ENCODE measurements around the gene OGDHL.

GRCh38 chr10:49749556-49750491 lies 12.3 kb downstream of the OGDHL start:
- no peak for TF ChIP-seq EP300 (conservative IDR thresholded peaks at IDR 0.05; ENCODE audit: poor library complexity, severe bottlenecking)
- TF ChIP-seq CTCF (IDR thresholded peaks at IDR 0.05; ENCODE audit: poor library complexity, severe bottlenecking): no peak
- TF ChIP-seq RAD21 (conservative IDR thresholded peaks at IDR 0.05): no peak
- no peak for TF ChIP-seq EZH2 (IDR thresholded peaks at IDR 0.05; ENCODE audit: borderline replicate concordance, insufficient read depth, low read length, poor library complexity, severe bottlenecking)
- TF ChIP-seq TAF1 (IDR thresholded peaks at IDR 0.05; ENCODE audit: low read depth): no peak

Measured in neural cell (in vitro differentiated cells).